CD4-positive, alpha-beta T cell treated with Interleukin-6 at 100 ng/mL for 8 hours (primary cell): ENCODE results near the gene UTP25.
"Not testable (repeated sequence)": the region's sequence is repeated elsewhere in the genome, so short reads cannot be mapped to it uniquely, and the experiment has no call there.

Experiments
- DNase-seq: peaks from one replicate; pipeline ENCODE4 v3.0.0-alpha.2; 2020; ENCODE audit warnings: mixed read lengths, low spot score

Gene UTP25

GRCh38 chr1:209898271-209898670, 70.5 kb downstream of the UTP25 start:
- not testable (repeated sequence) for DNase-seq

GRCh38 chr1:209898851-209899250, 71.1 kb downstream of the UTP25 start:
- DNase-seq, result not testable (repeated sequence)

- DNase-seq, result no peak
Measured at GRCh38 chr1:209899948-209900347, 72.2 kb downstream of the UTP25 start.

GRCh38 chr1:209900734-209901133, 73.0 kb downstream of the UTP25 start:
- no peak for DNase-seq

GRCh38 chr1:209901211-209901610, 73.4 kb downstream of the UTP25 start:
- no peak for DNase-seq

DNA sequence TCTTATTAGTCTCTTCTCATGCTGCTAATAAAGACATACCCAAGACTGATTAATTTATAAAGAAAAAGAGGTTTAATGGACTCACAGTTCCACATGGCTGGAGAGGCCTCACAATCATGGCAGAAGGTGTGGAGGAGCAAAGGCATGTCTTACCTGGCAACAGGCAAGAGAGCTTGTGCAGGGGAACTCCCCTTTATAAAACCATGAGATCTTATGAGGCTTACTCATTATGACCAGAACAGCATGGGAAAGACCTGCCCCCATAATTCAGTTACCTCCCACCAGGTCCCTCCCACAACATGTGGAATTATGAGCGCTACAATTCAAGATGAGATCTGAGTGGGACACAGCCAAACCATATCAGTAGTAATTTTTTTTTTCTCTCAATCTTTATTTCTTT, 77.0 kb downstream of the UTP25 start:
- DNase-seq, result not testable (repeated sequence)
